OCI-LY3 (cell line): Measurements from ENCODE around the gene GPR171.

Experiments
- H2AFZ ChIP-seq: fragments of 200-600, 300-600 bp; shearing (Covaris generic); 2 replicates; pipeline ENCODE4 v1.6.0; 2014; ENCODE audit warnings: antibody characterized with exemption, low read depth, low read length
- H3K27ac ChIP-seq: fragments of 200-600, 300-600 bp; sonication (generic); 2 replicates; pipeline ENCODE4 v1.5.1; 2014; ENCODE audit warnings: mild to moderate bottlenecking, low read length, moderate library complexity, mixed read lengths
- H3K27me3 ChIP-seq: fragments of 200-600, 300-600 bp; sonication (generic); 2 replicates; pipeline ENCODE4 v1.6.1; 2014; ENCODE audit warnings: low read depth, low read length, mixed read lengths
- H3K36me3 ChIP-seq: fragments of 200-600, 300-600 bp; sonication (generic); replicated peaks from 2 replicates; pipeline ENCODE3; 2014; ENCODE audit warnings: low read depth, low read length, mixed read lengths
- H3K4me1 ChIP-seq: fragments of 300-600, 200-600 bp; sonication (generic); 2 replicates; pipeline ENCODE4 v1.6.1; 2014; ENCODE audit warnings: low read length, mixed read lengths
- H3K4me2 ChIP-seq: fragments of 200-600, 300-600 bp; sonication (generic); 2 replicates; pipeline ENCODE4 v1.6.1; 2014; ENCODE audit warnings: low read length, mixed read lengths
- H3K4me3 ChIP-seq: fragments of 300-600, 200-600 bp; sonication (generic); 2 replicates; pipeline ENCODE4 v1.5.1; 2014; ENCODE audit warnings: antibody characterized with exemption, mild to moderate bottlenecking, low read length, moderate library complexity
- H3K79me2 ChIP-seq: fragments of 300-600, 200-600 bp; shearing (Covaris generic); 2 replicates; pipeline ENCODE4 v1.6.1; 2014; ENCODE audit warnings: mild to moderate bottlenecking, low read length, mixed read lengths
- H3K9ac ChIP-seq: fragments of 300-600, 200-600 bp; shearing (Covaris generic); 2 replicates; pipeline ENCODE4 v1.6.0; 2014; ENCODE audit warnings: mild to moderate bottlenecking, low read length, moderate library complexity
- H3K9me3 ChIP-seq: fragments of 200-600, 300-600 bp; shearing (Covaris generic); 2 replicates; pipeline ENCODE4 v1.6.1; 2014; ENCODE audit warnings: low read length, mixed read lengths; ENCODE audit not compliant: insufficient read depth
- H4K20me1 ChIP-seq: fragments of 200-600, 300-600 bp; sonication (generic); 2 replicates; pipeline ENCODE4 v1.6.1; 2016; ENCODE audit warnings: low read length, mixed read lengths; ENCODE audit not compliant: insufficient read depth
- CTCF ChIP-seq: fragments of 200-600, 300-600 bp; sonication (generic); IDR thresholded peaks from 2 replicates; pipeline ENCODE4 v1.5.1; 2014; ENCODE audit warnings: antibody characterized with exemption, low read length, low read depth
- EZH2phosphoT487 ChIP-seq: fragments of 200-600 bp; shearing (Covaris generic); IDR thresholded peaks from 2 replicates; pipeline ENCODE4 v1.6.1; 2018; ENCODE audit warnings: antibody characterized with exemption, mixed run types, low read depth

GPR171 gene

DNA sequence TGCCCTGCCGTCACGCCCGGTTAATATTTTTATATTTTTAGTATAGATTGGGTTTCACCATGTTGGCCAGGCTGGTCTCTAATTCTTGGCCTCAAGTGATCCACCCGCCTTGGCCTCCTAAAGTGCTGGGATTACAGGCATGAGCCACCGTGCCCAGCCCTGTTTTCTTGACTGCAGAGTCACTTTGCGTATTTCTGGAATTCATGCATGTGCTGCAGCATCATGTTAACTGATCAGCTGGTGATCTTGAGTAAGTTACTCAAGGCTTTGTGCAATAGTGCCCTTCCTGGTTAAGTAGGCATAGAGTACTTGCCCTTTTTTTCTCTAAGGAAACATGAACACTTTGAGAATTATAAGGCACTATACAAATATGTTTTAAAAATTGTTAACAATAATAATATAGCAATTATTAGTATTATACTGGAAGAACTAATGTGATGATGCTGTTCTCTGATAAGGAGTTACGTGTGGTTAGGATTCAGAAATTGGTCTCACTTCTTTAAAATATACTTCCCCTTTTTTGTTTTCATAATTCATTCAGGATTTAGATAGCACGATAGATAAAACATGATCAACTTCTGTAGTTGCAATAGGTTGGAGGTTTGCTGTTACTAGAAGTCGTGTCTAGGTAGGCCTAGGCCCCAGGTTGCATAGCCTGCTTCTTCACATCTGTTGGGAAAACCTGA lies 33.6 kb downstream of the GPR171 start:
- Histone ChIP-seq H3K79me2 (no peaks in the 10 kb centered on the region), H3K36me3 (no peaks in the 10 kb centered on the region), H4K20me1 (no peaks in the 10 kb centered on the region), H2AFZ (no peak overlapping the region), H3K4me2 (peak overlapping the region; percentile 72), H3K9me3 (no peaks in the 10 kb centered on the region), H3K9ac (peak overlapping the region; percentile 36; the same call in 1 of the 2 replicates), H3K27ac (peak overlapping the region; percentile 88), H3K4me3 (peak overlapping the region; percentile 21; the same call in 1 of the 2 replicates), H3K4me1 (peaks cover 42% of the 10 kb centered on the region), H3K27me3 (no peaks in the 10 kb centered on the region)
- TF ChIP-seq CTCF = no peak
- no peak for TF ChIP-seq EZH2phosphoT487

- Histone ChIP-seq H3K4me2 (peak overlapping the region; percentile 72), H4K20me1 (no peaks in the 10 kb centered on the region), H3K27me3 (no peaks in the 10 kb centered on the region), H3K27ac (peak overlapping the region; percentile 20; the same call in 1 of the 2 replicates), H3K79me2 (no peaks in the 10 kb centered on the region), H3K36me3 (no peaks in the 10 kb centered on the region), H3K9me3 (no peaks in the 10 kb centered on the region), H3K4me3 (no peak overlapping the region), H3K4me1 (peaks cover 42% of the 10 kb centered on the region), H3K9ac (no peak overlapping the region), H2AFZ (no peak overlapping the region)
- TF ChIP-seq EZH2phosphoT487 (no peak), CTCF (peak; percentile 94)
Measured at GRCh38 chr3:151168269-151169094, 34.5 kb downstream of the GPR171 start.

GRCh38 chr3:151166161-151166560 lies 36.9 kb downstream of the GPR171 start:
- Histone ChIP-seq H2AFZ (no peak overlapping the region), H3K79me2 (no peaks in the 10 kb centered on the region), H3K36me3 (no peaks in the 10 kb centered on the region), H3K9me3 (no peaks in the 10 kb centered on the region), H3K9ac (no peak overlapping the region), H3K27me3 (no peaks in the 10 kb centered on the region), H3K4me2 (no peak overlapping the region), H4K20me1 (no peaks in the 10 kb centered on the region), H3K4me3 (no peak overlapping the region), H3K4me1 (peaks cover 29% of the 10 kb centered on the region), H3K27ac (no peak overlapping the region)
- TF ChIP-seq EZH2phosphoT487 (no peak), CTCF (peak; percentile 53)

- Histone ChIP-seq H3K4me2 (no peak overlapping the region), H3K27ac (no peak overlapping the region), H3K27me3 (no peaks in the 10 kb centered on the region), H3K9me3 (no peaks in the 10 kb centered on the region), H2AFZ (no peak overlapping the region), H3K4me1 (peaks cover 19% of the 10 kb centered on the region), H4K20me1 (no peaks in the 10 kb centered on the region), H3K36me3 (no peaks in the 10 kb centered on the region), H3K9ac (no peak overlapping the region), H3K4me3 (no peak overlapping the region), H3K79me2 (no peaks in the 10 kb centered on the region)
- no peak for TF ChIP-seq CTCF
- TF ChIP-seq EZH2phosphoT487 = no peak
Measured at GRCh38 chr3:151165226-151165625, 37.8 kb downstream of the GPR171 start.
